Type B pancreatic cell (in vitro differentiated cells): ENCODE data around the gene SDR42E2. TPM values are rescaled to one million over a fixed set of nuclear protein-coding genes. Genes with fewer than 3 reads are reported as not detected.
"Not testable (repeated sequence)": the region's sequence is repeated elsewhere in the genome, so short reads cannot be mapped to it uniquely, and the experiment has no call there.

Source experiments
- DNase-seq: peaks from one replicate; pipeline ENCODE4 v3.0.0; 2021; ENCODE audit warnings: mixed read lengths; ENCODE audit not compliant: unreplicated experiment; ENCODE audit errors: extremely low spot score
- H3K27ac Mint-ChIP-seq: 2 replicates; pipeline ENCODE4 v1.8.0; 2021; ENCODE audit warnings: mild to moderate bottlenecking, mixed read lengths
- H3K27me3 Mint-ChIP-seq: 2 replicates; pipeline ENCODE4 v1.8.0; 2021; ENCODE audit warnings: mixed read lengths
- H3K36me3 Mint-ChIP-seq: 2 replicates; pipeline ENCODE4 v1.8.0; 2021; ENCODE audit warnings: mixed read lengths
- H3K4me1 Mint-ChIP-seq: one replicate; pipeline ENCODE4 v1.8.0; 2021; ENCODE audit warnings: mixed read lengths; ENCODE audit not compliant: unreplicated experiment
- H3K4me3 Mint-ChIP-seq: 2 replicates; pipeline ENCODE4 v1.8.0; 2021; ENCODE audit warnings: mild to moderate bottlenecking, mixed read lengths
- H3K9me3 Mint-ChIP-seq: 2 replicates; pipeline ENCODE4 v1.8.0; 2021; ENCODE audit warnings: mixed read lengths
- CTCF ChIP-seq: fragments of 200-600 bp; sonication (generic); conservative IDR thresholded peaks from 2 replicates; pipeline ENCODE4 v1.5.0; 2021; ENCODE audit warnings: antibody characterized with exemption, mild to moderate bottlenecking
- total RNA-seq: library from RNA; stranded (reverse); gene quantifications from 2 replicates; pipeline ENCODE4 v1.2.1, GENCODE V29; 2021; ENCODE audit warnings: low replicate concordance

The SDR42E2 gene
- total RNA-seq, 1 donor from 2014 or later = 0.19 TPM

GRCh38 chr16:22194707-22195444 lies 32.6 kb downstream of the SDR42E2 start:
- peaks cover 24% of the 10 kb centered on the region for H3K4me1 Mint-ChIP-seq
- peak overlapping the region; percentile 99 for H3K27ac Mint-ChIP-seq
- TF ChIP-seq CTCF = no peak
- peaks cover 3% of the 10 kb centered on the region for H3K36me3 Mint-ChIP-seq
- H3K9me3 Mint-ChIP-seq = no peaks in the 10 kb centered on the region
- DNase-seq = no peak
- H3K4me3 Mint-ChIP-seq = peak overlapping the region; percentile 94
- peaks cover 12% of the 10 kb centered on the region for H3K27me3 Mint-ChIP-seq

DNA sequence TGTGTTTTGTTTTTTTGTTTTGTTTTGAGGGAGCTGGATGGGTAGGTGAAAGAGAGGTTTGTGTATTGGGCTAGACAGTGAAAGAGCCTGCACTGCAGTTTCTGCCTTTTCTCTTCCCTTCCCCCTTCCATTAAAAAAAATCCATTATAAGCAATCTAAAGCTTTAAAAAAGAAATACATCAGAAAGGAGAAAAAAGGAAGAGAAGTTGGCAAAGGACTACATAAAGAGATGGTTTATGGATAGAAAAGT lies 33.1 kb downstream of the SDR42E2 start:
- Mint-ChIP-seq H3K4me1 (peaks cover 24% of the 10 kb centered on the region), H3K9me3 (no peaks in the 10 kb centered on the region), H3K4me3 (peak overlapping the region; percentile 94), H3K27ac (peak overlapping the region; percentile 99), H3K36me3 (peaks cover 3% of the 10 kb centered on the region), H3K27me3 (peaks cover 12% of the 10 kb centered on the region)
- no peak for DNase-seq
- no peak for TF ChIP-seq CTCF

- Mint-ChIP-seq H3K4me3 (peak overlapping the region; percentile 94), H3K9me3 (no peaks in the 10 kb centered on the region), H3K36me3 (peaks cover 3% of the 10 kb centered on the region), H3K27ac (peak overlapping the region; percentile 99), H3K4me1 (peaks cover 24% of the 10 kb centered on the region), H3K27me3 (peaks cover 12% of the 10 kb centered on the region)
- TF ChIP-seq CTCF = peak; percentile 95
- DNase-seq = peak; percentile 96
These were observed 33.6 kb downstream of the SDR42E2 start for GRCh38 chr16:22195695-22196558.

- Mint-ChIP-seq H3K27ac (peak overlapping the region; percentile 12), H3K4me1 (peaks cover 22% of the 10 kb centered on the region), H3K4me3 (peak overlapping the region; percentile 78), H3K27me3 (peaks cover 12% of the 10 kb centered on the region)
- H3K9me3 Mint-ChIP-seq, H3K36me3 Mint-ChIP-seq, DNase-seq: not testable (repeated sequence)
These were observed 34.4 kb downstream of the SDR42E2 start for GRCh38 chr16:22196559-22197168.

GRCh38 chr16:22198547-22199293 lies 36.4 kb downstream of the SDR42E2 start:
- Mint-ChIP-seq H3K27me3 (peaks cover 12% of the 10 kb centered on the region), H3K9me3 (no peaks in the 10 kb centered on the region), H3K4me3 (no peak overlapping the region), H3K4me1 (peaks cover 13% of the 10 kb centered on the region), H3K27ac (peak overlapping the region; percentile 53), H3K36me3 (peaks cover 3% of the 10 kb centered on the region)
- no peak for TF ChIP-seq CTCF
- DNase-seq = no peak
